ENCODE results near the gene MCCC1.

MCCC1 gene

DNA sequence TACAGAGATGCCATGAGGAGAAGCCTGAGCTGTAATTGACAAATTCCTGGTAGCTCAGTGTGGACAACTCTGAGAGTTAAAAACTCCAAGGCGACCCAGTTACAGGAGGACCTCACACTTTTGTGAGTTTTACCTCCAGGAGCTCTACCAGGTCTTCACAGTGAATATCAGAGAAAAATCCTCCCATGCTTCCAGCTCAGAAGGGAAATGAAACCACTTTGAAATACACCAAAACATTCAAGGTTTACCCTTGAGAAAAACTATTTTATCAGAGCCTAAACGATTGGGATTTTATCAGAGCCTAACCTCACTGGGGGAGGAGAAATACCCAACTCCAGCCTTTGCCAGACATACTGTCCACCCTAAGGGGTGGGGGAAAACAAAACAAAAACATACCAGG is 52.4 kb downstream of the MCCC1 start:
- ChIA-PET POLR2A (no interaction called here), CTCF (no interaction called here)
- no peak for DNase-seq (ENCODE audit: low read depth, low spot score)
- no peak overlapping the region for H3K4me3 ChIP-seq (ENCODE audit: low read depth, low read length)
- no peak for TF ChIP-seq CTCF (IDR thresholded peaks at IDR 0.05; ENCODE audit: insufficient read depth, low read length, missing control alignments)

GRCh38 chr3:183044547-183045229 is 54.6 kb downstream of the MCCC1 start:
- H3K4me3 ChIP-seq (ENCODE audit: low read depth, low read length) = no peak overlapping the region
- DNase-seq (ENCODE audit: low read depth, low spot score) = no peak
- ChIA-PET CTCF (no interaction called here), POLR2A (no interaction called here)
- no peak for TF ChIP-seq CTCF (IDR thresholded peaks at IDR 0.05; ENCODE audit: insufficient read depth, low read length, missing control alignments)

- DNase-seq (ENCODE audit: low read depth, low spot score) = no peak
- TF ChIP-seq CTCF (IDR thresholded peaks at IDR 0.05; ENCODE audit: insufficient read depth, low read length, missing control alignments) = no peak
- ChIA-PET CTCF (no interaction called here), POLR2A (no interaction called here)
- H3K4me3 ChIP-seq (ENCODE audit: low read depth, low read length) = no peak overlapping the region
Observed at GRCh38 chr3:183038757-183039156, 60.5 kb downstream of the MCCC1 start.

DNA sequence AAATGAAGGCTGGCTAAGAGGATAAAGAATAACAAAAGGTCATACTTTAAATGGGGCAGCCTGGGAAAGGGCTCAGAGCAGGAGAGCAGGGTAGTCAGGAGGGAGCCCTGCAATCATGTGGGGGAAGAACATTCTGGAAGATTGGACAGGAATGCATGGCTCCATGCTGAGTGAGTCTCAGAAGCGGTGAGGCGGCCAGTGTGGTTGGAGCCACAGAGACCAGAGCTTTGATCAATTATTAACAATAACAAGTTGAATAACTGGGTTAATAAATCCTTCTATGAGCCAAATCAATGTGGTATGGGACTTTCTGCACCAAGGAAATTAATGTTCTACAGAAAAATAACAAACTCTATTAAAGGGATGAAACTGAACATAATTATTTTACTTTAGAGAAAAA is 61.1 kb downstream of the MCCC1 start:
- CTCF ChIA-PET = no interaction called here
- no peak for TF ChIP-seq CTCF (IDR thresholded peaks at IDR 0.05; ENCODE audit: insufficient read depth, low read length, missing control alignments)
- DNase-seq (ENCODE audit: low read depth, low spot score) = no peak
- POLR2A ChIA-PET = no interaction called here
- H3K4me3 ChIP-seq (ENCODE audit: low read depth, low read length) = no peak overlapping the region

DNA sequence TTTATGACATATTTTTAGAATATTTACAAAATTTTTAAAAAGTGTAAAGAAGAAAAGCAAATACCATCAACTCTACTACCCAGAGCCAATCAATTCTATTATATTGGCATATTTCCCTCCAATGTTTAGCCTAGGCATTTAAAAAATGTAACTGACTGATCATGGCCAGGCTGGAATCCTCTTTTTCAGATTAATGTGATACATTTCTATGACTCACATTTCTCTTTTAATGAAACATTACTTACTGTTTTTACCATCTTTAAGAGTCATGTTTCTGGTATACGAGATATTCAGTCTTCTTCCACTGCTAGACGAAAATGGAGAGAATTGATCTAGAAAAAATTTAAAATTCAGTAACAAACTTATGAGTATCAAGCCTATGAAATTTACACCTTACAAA is 65.5 kb downstream of the MCCC1 start:
- no peak overlapping the region for H3K4me3 ChIP-seq (ENCODE audit: low read depth, low read length)
- no peak for TF ChIP-seq CTCF (IDR thresholded peaks at IDR 0.05; ENCODE audit: insufficient read depth, low read length, missing control alignments)
- no peak for DNase-seq (ENCODE audit: low read depth, low spot score)
- CTCF ChIA-PET = no interaction called here
- POLR2A ChIA-PET = no interaction called here

GRCh38 chr3:183032880-183033555 is 66.3 kb downstream of the MCCC1 start:
- TF ChIP-seq CTCF (IDR thresholded peaks at IDR 0.05; ENCODE audit: insufficient read depth, low read length, missing control alignments) = no peak
- H3K4me3 ChIP-seq (ENCODE audit: low read depth, low read length) = no peak overlapping the region
- DNase-seq (ENCODE audit: low read depth, low spot score) = no peak
- POLR2A ChIA-PET = no interaction called here
- CTCF ChIA-PET = no interaction called here

Data from AG04449 (cell line).